GM11168 (cell line): ENCODE results near the gene STING1.

Experiments used
- in situ Hi-C: fragments of 300-500 bp; cut with MboI; formaldehyde crosslinking; loops from one replicate; pipeline ENCODE4 v1.12.0; 2022; ENCODE audit warnings: low sequenced_read_pairs; ENCODE audit not compliant: unreplicated experiment

Gene STING1

DNA sequence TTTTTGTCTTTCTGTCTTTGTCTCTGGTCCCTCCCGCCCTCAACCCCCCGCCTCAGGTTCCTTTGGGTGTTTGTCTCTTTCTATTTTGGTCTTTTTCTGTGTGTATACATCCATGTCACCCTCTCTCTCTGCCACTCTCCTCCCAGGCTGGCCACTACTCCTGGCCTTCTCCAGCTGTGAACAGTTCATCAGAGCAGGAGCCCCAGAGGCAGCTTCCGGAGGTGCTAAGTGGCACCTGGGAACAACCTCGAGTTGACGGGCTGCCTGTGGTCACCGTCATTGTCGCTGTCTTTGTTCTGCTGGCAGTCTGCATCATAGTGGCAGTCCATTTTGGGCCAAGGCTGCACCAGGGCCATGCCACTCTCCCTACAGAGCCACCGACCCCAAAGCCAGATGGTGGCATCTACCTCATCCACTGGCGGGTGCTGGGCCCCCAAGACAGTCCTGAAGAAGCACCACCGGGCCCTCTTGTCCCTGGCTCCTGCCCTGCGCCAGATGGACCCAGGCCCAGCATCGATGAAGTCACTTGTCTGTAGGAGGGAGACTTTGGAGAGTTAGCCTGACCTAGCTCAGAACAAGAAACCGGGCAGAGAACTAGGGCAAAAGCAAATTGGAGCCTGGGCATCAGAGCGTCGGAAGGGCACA lies 10.1 kb downstream of the STING1 start:
- in situ Hi-C loops, result loop anchor here (10.0 kb wide), 1 partner anchor 48 kb away; no protein-coding TSS in a partner anchor

DNA sequence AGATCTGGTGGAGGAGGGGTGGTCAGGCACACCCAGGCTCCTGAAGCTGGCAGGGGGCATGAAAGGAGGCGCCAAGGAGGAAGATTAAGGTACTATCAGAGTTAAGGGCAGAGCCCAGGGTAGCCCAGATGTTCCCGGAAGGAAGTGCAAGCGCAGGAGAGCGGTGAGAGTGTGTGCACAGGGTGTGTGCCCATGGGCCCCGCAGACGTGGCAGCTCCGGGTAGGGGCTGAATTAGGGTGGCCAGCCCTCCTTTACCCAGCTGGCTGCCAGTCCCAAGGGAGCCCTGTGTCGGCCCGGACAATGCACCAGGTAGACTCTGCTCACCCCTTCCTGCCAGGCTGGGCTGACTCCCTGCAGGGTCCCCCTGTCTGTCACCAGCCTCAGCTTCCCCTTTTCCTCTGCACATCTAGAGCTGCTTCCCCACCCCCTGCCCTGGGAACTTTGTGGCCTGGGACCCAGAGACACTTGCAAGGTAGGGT lies 11.7 kb downstream of the STING1 start, which contains the start of gene SMIM33:
SMIM33 (plus strand) TSS at position 184 of the 480 bp plus-strand sequence; CDS start at position 302, 118 bp downstream.
- in situ Hi-C loops, result loop anchor here (10.0 kb wide), 1 partner anchor 46 kb away; no protein-coding TSS in a partner anchor

DNA sequence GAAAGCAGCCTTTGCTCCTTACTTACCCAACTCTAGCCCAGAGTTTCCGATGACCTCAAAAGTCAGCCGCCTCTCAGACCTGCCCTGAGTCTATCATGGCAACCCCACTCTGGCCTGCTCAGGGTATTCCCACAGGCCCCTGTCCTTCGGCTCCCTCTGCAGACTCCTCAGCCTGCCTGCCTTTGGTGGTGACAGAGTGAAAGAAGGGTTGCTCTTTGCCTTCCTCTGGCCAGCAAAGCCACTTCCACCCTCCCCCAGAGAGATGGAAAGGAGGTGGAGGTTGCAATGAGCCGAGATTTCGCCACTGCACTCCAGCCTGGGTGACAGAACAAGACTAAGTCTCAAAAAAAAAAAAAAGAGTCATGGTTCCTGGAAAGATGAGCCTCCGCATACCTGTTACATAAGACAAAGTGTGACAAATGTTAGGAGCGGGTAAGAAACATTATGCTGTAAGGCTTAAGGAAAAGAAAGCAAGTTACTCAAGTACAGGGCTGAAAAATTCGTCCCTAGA lies 14.1 kb downstream of the STING1 start:
- in situ Hi-C loops, result no loop called here

DNA sequence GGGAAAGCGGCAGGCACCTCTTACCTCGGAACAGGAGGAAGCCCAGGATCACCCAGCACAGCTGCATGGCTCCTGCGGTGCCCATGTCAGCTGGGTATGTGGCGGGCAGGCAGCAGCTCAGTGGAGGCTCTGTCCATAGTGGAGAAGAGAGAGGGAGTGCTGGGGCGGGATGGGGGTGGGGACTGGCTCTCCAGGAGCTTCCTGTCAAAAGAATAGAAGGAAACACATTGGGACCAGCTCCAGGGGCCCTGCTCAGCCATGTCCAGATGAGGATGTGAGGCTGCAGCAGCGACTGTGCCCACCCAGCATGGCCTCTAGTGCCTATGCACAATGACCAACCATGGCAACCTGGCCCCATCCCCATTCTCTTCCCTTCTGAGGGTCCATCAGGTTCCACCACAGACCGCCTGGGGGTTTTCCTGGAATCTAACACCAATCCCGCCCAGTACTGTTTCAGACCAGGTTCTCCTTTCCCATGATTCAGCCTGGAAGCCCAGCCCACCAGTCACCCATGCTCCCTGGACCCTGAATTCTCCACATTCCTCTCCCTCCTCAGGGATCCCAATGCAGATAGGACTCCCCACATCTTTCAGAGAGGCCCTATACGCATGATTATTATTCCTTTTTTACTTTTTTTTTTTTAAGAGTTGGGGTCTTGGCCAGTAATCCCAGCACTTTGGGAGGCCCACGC lies 19.8 kb downstream of the STING1 start, which contains the start of gene ECSCR:
ECSCR (minus strand) TSS at position 158 of the 691 bp plus-strand sequence; CDS start at position 85, 73 bp downstream.
- in situ Hi-C loops, result loop anchor here (5.0 kb wide), 1 partner anchor 35 kb away; no protein-coding TSS in a partner anchor

DNA sequence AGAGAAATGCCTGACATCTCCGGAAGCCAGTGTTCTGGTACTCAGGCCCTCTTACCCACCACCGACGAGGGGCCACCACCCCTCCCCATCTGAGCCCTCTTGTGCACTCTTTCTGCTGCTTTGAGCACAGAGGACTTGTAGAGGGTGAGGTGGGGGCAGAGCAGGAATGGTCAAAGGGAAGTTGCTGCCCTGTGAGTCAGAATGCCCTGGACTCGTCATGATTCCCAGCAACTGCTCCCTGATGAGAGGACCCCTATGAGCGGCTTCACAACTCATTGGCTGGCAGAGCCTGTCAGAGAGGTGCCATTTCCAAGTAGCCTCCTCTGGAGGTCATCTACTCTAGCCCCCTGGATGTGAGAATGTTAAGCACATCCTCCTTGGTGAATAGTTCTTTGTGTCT lies 20.9 kb downstream of the STING1 start:
- in situ Hi-C loops, result loop anchor here (5.0 kb wide), 1 partner anchor 36 kb away; no protein-coding TSS in a partner anchor

DNA sequence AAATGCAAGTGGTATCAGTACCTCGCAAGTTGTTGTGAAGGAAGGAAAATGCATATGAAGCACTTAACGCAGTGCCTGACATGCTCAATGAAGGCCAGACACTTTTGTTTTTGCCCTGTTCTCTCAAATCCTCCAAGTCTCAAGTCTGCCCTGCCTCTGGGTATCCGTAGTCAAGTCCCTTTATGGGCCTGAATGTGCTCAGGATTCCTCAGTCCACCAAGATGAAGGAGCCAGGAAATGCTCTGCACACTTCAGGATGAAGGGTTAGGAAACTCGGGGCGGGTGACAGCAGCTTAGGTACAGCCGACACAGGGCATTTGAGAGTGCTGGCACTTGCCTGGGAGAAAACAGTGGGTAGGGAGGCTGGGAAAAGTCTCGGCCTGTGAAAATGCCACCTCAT lies 21.4 kb downstream of the STING1 start:
- in situ Hi-C loops, result loop anchor here (5.0 kb wide), 1 partner anchor 36 kb away; no protein-coding TSS in a partner anchor

DNA sequence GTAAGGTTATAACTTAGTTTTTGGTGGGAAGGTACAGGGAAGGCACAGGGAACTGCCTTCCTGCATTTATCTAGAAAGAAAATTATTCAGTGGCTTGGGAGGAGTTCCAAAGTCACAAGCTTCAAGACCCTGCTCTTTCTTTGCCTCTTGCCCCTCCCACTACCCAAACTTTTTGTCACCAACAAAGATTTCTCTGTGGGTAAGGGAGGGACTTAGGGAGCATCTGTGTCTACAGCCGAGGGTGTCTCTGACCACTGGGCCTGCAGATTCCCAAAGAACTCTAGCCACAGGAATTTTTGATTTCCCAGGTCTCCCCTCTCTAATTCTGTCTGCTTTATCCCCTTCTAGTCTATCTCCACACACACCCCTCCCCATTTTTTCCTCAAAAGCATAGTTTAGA lies 22.1 kb downstream of the STING1 start:
- in situ Hi-C loops, result loop anchor here (5.0 kb wide), 1 partner anchor 37 kb away; no protein-coding TSS in a partner anchor

DNA sequence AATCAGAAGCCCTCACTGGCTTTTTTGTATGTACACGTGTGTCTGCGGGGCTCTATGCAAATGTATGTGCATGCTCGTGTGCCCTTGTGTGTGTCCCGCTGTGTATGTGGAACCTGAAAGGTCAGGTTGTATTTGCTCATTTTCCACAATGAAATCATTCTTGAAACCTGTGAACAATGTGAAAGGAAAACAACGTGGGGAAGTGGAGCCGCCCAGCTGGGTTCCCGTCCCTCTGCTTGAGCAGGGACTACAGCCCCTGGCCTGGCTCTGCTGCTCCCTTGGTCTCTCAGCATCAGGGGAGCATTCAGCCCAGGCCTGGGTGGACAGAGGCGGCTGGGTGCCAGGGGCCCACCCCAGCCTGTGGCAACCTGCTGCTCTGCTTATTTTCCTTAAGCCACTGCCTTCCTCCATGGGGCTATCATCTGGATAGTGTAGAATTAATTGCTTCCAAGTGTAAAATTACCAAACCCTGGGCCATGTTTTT lies 23.1 kb downstream of the STING1 start:
- in situ Hi-C loops, result no loop called here

DNA sequence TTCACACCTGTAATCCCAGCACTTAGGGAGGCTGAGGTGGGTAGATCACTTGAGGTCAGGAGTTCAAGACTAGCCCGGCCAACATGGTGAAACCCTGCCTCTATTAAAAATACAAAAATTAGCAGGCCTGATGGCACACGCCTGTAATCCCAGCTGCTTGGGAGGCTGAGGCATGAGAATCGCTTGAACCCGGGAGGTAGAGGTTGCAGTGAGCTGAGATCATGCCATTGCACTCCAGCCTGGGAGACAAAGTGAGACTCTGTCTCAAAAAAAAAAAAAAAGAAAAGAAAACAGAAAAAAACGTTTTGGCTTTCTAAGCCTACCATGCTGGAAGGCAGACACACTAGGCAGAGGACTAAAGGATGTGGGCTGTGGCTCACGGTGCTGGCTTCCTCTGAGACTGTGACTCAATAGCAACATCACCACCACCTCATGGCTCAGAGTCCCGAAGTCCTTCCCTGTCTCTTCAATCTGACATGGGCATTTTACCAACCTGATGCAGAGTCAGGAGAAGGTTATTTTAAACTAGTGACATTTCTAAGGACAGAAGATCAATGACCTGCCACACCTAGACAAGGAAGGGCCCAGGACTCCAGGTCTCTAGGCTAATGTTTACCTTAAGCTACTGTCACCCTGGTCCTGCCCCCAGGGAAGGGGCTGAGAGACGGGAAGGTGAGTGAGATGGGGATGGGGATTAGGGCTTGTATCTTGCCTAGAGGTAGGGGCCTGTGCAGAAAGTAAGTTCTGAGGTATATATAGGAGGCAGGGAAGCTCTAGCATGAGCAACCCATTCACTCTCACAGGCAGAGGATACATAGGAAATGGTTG lies 23.8 kb downstream of the STING1 start:
- in situ Hi-C loops, result no loop called here

DNA sequence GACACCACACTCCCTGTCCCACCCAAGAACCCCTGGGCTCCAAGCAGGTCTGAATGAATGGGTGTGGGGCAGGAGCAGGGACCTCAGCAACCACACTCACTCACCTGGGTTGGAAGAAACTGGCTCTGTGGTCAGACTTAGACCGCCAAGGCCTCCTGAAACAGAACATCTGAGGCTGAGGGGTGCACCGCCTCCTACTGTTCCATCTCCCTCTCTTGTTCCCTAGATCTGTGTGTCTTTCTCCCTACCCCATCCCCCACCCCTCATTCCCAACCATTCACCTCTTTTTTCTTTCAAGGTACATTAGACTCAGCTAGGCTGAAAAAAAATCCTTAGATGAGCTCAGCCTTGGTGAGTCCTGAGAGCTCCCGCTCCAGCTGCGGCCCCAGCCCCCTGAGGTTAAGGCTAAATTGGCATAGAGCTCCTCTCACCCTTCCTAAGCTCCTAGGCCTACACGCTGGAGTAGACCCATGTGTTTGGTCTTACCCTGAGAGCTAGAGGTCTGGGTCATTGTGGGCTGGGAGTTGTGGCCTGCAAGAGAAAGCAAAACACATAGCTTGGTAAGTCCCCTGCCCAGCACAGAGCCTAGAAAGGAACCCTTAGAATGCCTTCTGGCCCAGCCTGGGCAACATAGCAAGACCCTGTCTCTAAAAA lies 24.8 kb downstream of the STING1 start:
- in situ Hi-C loops, result no loop called here

DNA sequence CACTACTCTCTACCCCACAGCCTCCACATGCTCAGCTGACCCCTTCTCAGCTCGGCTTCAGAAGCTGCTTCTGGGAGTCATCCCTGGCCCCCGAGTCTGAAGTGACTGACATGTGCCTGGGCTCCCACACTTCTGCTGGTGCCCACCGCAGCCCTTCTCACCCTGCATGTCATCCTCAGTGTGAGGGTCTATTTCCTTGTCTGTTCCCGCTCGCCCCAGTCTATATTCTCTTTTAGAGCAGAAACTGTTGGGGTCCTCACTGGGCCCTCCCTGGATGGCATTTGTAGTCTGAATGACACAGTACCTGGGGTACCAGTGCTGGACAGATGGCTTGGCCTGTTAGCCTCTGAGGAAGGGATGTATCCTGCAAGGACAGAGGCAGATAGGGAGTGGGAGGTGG lies 25.3 kb downstream of the STING1 start:
- in situ Hi-C loops, result no loop called here

DNA sequence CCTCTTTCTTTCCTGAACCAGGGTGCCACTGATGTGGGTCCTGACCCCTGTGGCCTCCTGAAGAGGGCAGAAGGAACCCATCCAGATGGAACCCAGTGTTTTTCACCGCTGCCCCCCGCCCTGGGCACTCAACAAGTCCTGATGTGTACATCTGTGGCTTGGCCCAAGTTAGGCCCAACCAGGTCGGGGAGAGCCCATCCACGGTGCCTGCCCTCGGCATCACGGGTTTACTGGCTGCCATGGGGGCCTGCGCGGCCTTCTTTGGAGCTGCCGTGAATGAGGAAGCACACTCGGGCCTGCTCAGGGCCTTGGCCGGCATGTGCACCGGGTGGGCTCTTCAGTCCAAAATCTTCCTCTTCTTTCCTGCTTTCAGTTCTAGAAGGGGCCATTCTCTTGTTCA lies 25.8 kb downstream of the STING1 start:
- in situ Hi-C loops, result no loop called here

DNA sequence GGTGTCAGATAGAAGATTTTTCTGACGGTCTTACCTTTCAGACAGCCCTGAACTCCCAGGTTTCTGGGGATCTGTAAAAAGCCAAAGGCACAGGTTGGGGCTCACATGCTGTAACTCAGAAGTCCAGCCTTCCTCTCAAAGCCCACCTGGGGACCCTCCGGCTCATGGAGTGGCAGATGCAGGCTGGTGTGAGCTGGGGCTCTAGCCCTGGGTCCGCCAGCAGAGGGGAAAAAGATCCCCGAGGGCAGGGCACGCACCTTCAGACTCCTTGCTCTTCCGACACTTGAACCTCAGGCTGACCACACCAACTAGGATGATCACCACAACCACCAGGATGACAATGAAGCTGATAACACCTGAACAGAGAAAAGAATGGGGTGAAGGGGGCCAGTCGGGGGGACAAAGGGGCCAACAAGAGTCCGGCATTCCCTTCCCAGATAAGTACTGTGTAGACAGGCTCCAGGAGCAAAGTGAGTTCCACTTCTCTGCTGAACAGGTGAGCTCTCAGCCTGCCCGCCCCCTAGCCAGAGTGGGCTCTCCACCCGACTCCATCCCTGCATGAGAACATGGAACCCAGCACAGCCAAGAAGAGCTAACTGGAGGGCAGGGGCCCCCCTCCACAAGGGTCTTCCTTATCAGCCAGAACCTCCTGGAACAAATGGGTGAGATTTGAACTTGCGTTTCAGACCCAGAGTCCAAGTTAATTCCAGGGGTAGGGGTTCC lies 27.8 kb downstream of the STING1 start:
- in situ Hi-C loops, result no loop called here

DNA sequence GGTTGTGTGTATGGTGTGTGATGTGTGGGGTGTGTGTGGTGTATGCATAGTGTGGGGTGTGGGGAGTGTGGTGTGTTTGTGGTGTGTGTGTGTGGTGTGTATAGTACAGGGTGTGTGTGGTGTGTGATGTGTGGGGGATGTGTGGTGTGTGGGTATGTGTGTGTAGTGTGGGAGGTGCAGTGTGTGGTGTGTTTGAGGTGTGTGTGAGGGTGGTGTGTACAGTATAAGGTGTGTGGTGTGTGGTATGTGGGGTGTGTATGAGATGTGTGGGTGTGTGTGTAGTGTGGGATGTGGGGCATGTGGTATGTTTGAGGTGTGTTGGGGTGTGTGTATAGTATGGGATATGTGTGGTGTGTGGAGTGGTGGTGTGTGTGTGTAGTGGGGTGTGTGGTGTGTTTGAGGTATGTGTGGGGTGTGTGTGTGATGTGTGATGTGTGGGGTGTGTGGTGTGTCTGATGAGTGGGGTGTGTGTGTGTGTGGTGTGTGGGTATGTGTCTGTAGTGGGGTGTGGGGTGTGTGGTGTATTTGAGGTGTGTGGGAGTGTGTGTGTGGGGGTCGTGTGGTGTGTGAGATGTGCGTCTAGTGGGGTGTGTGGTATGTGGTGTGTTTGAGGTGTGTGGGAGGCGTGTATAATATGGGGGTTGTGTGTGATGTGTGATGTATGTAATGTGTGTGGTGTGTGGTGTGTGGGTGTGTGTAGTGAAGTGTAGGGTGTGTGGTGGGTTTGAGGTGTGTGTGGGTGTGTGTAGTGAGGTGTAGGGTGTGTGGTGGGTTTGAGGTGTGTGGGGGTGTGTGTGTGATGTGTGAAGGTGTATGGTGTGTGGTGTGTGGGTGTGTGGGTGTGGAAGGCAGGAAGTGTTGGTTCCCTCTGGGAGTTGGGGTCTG lies 28.6 kb downstream of the STING1 start:
- in situ Hi-C loops, result no loop called here

DNA sequence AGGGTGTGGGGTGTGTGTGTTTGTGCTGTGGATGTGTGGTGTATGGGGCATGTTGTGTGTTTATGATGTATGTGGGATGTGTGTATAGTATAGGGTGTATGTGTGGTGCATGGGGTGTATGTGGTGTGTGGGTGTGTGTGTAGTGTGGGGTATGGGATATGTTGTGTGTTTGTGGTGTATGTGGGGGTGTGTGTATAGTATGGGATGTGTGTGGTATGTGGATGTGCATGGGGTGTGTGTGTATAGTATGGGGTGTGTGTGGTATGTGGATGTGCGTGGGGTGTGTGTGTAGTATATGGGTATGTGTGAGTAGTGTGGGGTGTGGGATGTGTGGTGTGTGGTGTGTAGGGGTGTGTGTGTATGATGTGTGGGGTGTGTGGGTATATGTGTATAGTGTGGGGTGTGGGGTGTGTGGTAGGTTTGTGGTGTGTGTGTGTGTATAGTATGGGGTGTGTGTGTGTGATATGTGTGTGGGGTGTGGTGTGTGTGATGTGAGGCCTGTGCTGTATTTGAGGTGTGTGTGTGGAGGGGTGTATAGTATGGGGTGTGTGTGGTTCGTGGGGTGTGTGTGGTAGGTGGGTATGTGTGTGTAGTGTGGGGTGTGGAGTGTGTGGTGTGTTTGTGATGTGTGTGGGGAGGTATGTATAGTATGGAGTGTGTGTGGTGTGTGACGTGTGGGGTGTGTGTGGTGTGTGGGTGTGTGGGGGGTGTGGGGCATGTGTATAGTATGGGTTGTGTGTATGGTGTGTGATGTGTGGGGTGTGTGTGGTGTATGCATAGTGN lies 30.5 kb downstream of the STING1 start:
- in situ Hi-C loops, result no loop called here

DNA sequence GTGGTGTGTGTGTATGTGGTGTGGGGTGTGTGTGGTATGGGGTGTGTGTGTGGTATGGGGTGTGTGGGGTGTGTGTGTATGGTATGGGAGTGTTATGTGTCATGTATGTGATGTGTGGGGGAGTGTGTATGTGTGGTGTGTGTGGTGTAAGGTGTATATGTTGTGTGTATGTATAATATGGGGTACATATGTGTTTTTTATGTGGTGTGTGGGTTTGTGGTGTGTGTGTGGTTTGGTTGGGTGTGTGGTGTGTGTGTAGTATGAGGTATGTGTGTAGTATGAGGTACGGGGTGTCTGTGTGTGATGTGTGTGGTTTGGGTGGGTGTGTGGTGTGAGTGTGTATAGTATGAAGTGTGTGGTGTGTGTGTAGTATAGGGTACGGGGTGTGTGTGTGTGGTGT lies 31.4 kb downstream of the STING1 start:
- in situ Hi-C loops, result no loop called here
